IPS-18a (cell line): ENCODE results near the gene DNAJC2.

Source experiments
- H3K27ac ChIP-seq: one replicate; pipeline ENCODE4 v1.5.1; 2013; ENCODE audit warnings: low read length
- H3K27me3 ChIP-seq: one replicate; pipeline ENCODE4 v1.6.1; 2013; ENCODE audit warnings: mild to moderate bottlenecking, low read length; ENCODE audit not compliant: control insufficient read depth, insufficient read depth
- H3K36me3 ChIP-seq: one replicate; pipeline ENCODE4 v1.6.1; 2013; ENCODE audit warnings: low read depth, low read length; ENCODE audit not compliant: control insufficient read depth
- H3K4me1 ChIP-seq: one replicate; pipeline ENCODE4 v1.6.1; 2013; ENCODE audit warnings: low read depth, low read length; ENCODE audit not compliant: control insufficient read depth
- H3K4me3 ChIP-seq: one replicate; pipeline ENCODE4 v1.5.1; 2013; ENCODE audit warnings: low read length
- H3K9ac ChIP-seq: one replicate; pipeline ENCODE4 v1.6.1; 2013; ENCODE audit warnings: mild to moderate bottlenecking, low read length, moderate library complexity
- H3K9me3 ChIP-seq: one replicate; pipeline ENCODE4 v1.6.1; 2013; ENCODE audit warnings: low read depth, low read length; ENCODE audit not compliant: control insufficient read depth

The DNAJC2 gene

GRCh38 chr7:103336761-103337160, 7.8 kb downstream of the DNAJC2 start:
- Histone ChIP-seq H3K27ac (no peak overlapping the region), H3K36me3 (peaks cover 53% of the 10 kb centered on the region), H3K9ac (no peak overlapping the region), H3K27me3 (no peaks in the 10 kb centered on the region), H3K4me3 (no peak overlapping the region), H3K4me1 (no peaks in the 10 kb centered on the region), H3K9me3 (no peaks in the 10 kb centered on the region)

DNA sequence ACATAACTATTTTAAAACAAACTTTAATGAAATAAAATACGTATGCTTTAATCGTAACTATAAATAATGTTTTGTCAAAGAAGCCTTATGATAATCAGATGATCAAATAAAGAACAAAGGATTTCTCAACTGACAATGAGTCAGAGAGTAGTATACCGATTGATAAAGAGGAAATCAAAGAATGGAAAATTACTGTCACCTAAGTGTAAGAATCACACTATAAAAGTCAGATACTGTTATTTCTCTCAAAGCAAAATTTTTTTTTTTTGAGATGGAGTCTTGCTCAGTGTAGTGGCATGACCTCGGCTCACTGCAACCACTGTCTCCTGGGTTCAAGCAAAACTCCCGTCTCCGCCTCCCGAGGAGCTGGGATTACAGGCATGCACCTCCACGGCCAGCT, 18.8 kb downstream of the DNAJC2 start:
- no peaks in the 10 kb centered on the region for H3K27me3 ChIP-seq
- H3K4me1 ChIP-seq = no peaks in the 10 kb centered on the region
- H3K36me3 ChIP-seq = peaks cover 58% of the 10 kb centered on the region
- no peaks in the 10 kb centered on the region for H3K9me3 ChIP-seq
- H3K27ac ChIP-seq = no peak overlapping the region
- H3K9ac ChIP-seq = no peak overlapping the region
- no peak overlapping the region for H3K4me3 ChIP-seq

GRCh38 chr7:103317009-103317408, 27.6 kb downstream of the DNAJC2 start:
- no peak overlapping the region for H3K27ac ChIP-seq
- H3K4me1 ChIP-seq = no peaks in the 10 kb centered on the region
- no peaks in the 10 kb centered on the region for H3K27me3 ChIP-seq
- H3K36me3 ChIP-seq = peaks cover 87% of the 10 kb centered on the region
- H3K4me3 ChIP-seq = no peak overlapping the region
- no peaks in the 10 kb centered on the region for H3K9me3 ChIP-seq
- no peak overlapping the region for H3K9ac ChIP-seq

DNA sequence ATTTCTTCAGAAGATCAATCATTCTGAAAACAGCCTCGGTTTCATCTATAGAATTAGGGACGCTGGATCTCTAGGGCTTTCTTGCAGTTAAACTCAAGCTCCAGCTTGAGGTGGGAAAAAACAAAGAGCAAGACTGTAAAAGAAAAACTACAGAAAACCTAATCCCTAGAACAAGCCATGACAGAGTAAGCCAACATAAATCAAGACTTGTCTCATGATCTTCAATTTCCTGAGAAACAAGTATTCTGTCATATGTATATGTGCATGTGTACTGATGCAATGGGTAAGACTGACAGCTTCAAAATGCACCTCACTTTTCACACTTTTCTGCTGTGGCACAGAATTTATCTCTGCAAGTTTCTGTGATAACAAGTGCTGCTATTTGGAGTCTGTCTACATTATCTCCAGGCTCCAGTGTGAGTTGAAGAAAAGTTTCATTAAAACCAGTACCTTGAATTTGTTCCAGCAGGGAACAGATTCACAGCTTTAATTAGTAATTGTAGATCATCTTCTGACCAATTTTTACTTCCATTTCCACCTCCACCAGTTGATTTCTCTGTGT, 28.1 kb downstream of the DNAJC2 start:
- H3K9me3 ChIP-seq = no peaks in the 10 kb centered on the region
- no peaks in the 10 kb centered on the region for H3K27me3 ChIP-seq
- H3K27ac ChIP-seq = no peak overlapping the region
- H3K4me3 ChIP-seq = no peak overlapping the region
- H3K36me3 ChIP-seq = peaks cover 88% of the 10 kb centered on the region
- no peaks in the 10 kb centered on the region for H3K4me1 ChIP-seq
- no peak overlapping the region for H3K9ac ChIP-seq

- Histone ChIP-seq H3K27ac (no peak overlapping the region), H3K4me1 (no peaks in the 10 kb centered on the region), H3K27me3 (no peaks in the 10 kb centered on the region), H3K9ac (no peak overlapping the region), H3K4me3 (no peak overlapping the region), H3K9me3 (no peaks in the 10 kb centered on the region), H3K36me3 (peaks cover 95% of the 10 kb centered on the region)
Observed at GRCh38 chr7:103314852-103315251, 29.7 kb downstream of the DNAJC2 start.

DNA sequence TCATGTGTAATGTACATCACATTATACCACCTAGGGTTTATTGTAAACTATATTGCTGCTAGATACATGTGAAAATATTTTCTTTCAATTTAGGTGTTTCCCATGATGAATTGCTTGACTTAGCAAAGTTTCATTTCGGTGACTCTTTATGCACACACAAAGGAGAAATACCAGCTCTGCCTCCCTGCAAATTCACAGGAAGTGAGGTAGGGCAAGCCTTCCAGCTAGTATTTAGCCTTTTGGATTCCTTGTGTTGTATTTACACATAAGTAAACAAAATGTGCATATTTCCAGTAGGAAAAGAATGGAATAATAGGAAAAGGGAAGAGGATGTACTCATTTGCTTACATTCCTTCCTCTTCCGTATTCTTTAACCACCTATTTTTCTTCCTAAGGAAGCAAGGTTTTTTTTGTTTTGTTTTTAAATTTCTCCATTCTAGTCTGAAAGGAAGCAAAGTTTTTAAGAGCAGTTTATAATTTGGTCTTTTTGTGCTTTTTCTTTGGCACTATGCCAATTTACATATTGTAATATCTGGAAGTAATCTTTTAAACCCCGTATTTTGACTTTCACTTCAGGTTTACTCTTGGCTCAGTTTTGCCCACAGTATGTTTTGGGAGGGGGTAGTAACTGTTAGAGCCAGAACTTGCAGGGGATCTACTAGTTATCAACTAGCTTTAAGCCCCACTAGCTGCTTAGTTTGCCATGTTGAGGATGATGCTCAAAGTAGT, 36.9 kb downstream of the DNAJC2 start:
- H3K36me3 ChIP-seq = peaks cover 87% of the 10 kb centered on the region
- H3K27me3 ChIP-seq = no peaks in the 10 kb centered on the region
- no peak overlapping the region for H3K27ac ChIP-seq
- H3K4me1 ChIP-seq = no peaks in the 10 kb centered on the region
- no peak overlapping the region for H3K4me3 ChIP-seq
- no peak overlapping the region for H3K9ac ChIP-seq
- H3K9me3 ChIP-seq = no peaks in the 10 kb centered on the region

DNA sequence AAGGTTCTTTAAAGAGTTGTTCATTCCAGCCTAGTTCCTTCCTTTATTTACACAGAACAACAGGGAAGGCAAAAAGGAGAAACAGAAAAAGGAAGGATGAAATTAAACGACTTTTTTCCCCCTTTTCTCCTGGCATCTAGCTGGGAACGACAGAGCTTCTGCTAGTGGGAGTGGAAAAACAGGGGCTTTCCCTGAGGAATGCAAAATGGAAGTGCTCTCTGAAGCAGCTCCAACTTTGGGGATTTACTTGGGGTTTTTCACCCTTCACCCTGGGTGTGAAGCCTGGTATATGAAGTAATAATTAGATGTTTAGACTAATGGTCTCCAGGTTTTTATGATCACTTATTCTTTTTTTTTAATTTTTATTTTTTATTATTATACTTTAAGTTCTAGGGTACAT, 43.1 kb downstream of the DNAJC2 start:
- Histone ChIP-seq H3K4me3 (no peak overlapping the region), H3K9me3 (no peaks in the 10 kb centered on the region), H3K9ac (no peak overlapping the region), H3K27me3 (no peaks in the 10 kb centered on the region), H3K27ac (no peak overlapping the region), H3K36me3 (peaks cover 67% of the 10 kb centered on the region), H3K4me1 (peaks cover 8% of the 10 kb centered on the region)

- Histone ChIP-seq H3K4me1 (peaks cover 8% of the 10 kb centered on the region), H3K9me3 (no peaks in the 10 kb centered on the region), H3K9ac (no peak overlapping the region), H3K27ac (no peak overlapping the region), H3K4me3 (no peak overlapping the region), H3K27me3 (no peaks in the 10 kb centered on the region), H3K36me3 (peaks cover 55% of the 10 kb centered on the region)
Observed at GRCh38 chr7:103299660-103300059, 44.9 kb downstream of the DNAJC2 start.

DNA sequence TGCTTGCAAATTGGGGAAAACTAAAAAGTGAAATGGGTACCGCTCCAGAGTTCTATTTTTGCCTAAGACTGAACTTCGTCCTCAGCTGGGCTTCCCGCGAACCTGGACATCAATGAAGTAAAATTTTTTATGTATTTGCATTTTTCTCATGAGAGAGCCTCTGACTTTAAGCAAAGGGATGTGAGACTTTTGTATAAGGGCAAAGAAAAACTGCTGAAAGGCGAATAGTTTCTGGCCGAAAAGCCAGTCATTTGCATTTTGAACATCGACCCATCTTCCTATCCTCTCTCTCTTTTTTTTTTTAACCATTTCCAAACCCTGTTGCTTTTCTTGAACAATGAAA, 46.8 kb downstream of the DNAJC2 start:
- peaks cover 8% of the 10 kb centered on the region for H3K4me1 ChIP-seq

DNA sequence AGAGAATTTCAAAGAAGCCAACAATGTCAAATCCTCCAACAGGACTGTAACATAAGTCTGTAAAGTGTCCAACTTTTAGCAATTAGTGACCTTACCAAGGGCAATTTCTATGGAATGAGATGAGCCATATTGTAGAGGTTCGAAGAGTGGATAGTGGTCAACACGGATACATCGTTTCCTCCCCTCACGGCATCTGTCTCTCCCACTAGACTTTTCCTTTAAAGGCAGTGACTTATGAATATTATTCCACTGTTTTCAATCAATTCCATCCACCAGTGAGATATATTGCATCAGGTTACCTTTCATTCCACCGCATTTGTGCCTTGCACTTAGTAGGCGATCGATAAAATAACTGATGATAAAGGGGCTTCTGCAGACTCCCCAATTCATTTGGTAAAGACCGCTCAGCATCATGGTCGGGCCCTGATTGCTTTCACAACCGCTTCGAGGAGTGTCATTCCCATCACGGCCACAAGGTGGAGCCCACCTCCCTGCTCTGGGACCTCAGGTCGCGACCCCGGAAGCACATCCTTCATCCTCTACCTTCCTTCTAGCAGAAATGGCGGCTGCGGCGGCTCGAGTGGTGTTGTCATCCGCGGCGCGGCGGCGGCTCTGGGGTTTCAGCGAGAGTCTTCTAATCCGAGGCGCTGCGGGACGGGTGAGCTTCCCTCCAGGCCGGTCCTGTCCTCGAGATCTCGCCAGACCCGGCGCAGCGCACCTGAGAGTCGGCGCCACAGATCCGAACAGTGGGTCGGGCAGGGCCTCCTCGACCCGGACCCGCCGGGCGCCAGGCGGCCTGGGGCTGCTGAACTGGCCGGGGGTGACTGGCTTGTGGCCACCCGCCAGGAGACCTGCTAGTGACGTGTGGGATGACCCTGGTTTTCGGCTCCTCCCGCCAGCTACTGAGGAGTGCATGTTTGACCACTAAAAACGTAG, 47.4 kb downstream of the DNAJC2 start, which contains the start of gene PMPCB:
Gene PMPCB, plus strand, starts transcription at position 535 of the 936 bp plus-strand sequence. Its CDS starts 25 bp downstream, at position 560.
- Histone ChIP-seq H3K27ac (peak within 1 kb of the TSS; percentile 84), H3K4me3 (peak within 1 kb of the TSS; percentile 99), H3K36me3 (peaks cover 31% of the 10 kb centered on the region), H3K27me3 (no peaks in the 10 kb centered on the region), H3K4me1 (peaks cover 8% of the 10 kb centered on the region), H3K9me3 (no peaks in the 10 kb centered on the region), H3K9ac (peak within 1 kb of the TSS; percentile 92)

More for the DNA sequence above, 46.8 kb downstream of the DNAJC2 start:
- H3K36me3 ChIP-seq = peaks cover 37% of the 10 kb centered on the region
- H3K4me3 ChIP-seq = peak overlapping the region; percentile 99
- H3K27me3 ChIP-seq = no peaks in the 10 kb centered on the region
- H3K9ac ChIP-seq = peak overlapping the region; percentile 92
- peak overlapping the region; percentile 84 for H3K27ac ChIP-seq
- no peaks in the 10 kb centered on the region for H3K9me3 ChIP-seq

DNA sequence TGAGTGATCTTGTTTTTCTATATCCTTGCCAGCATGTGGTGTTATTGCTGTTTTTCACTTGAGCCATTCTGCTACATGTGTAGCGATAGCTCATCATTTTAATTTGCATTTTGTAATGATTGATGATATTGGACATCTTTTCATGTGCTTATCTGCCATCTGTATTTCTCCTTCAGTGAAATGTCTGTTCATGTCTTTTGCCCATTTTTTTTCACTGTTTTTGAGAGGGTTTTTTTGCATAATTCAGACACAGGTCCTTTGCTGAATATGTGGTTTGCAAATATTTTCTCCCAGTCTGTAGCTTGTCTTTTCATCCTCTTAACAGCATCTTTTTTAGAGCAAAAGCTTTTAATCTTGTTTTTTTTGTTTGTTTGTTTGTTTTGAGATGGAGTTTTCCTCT, 51.0 kb downstream of the DNAJC2 start:
- no peak overlapping the region for H3K4me3 ChIP-seq

More for the DNA sequence above, 51.0 kb downstream of the DNAJC2 start:
- H3K9me3 ChIP-seq = no peaks in the 10 kb centered on the region
- H3K27ac ChIP-seq = no peak overlapping the region
- H3K4me1 ChIP-seq = peaks cover 7% of the 10 kb centered on the region
- H3K27me3 ChIP-seq = no peaks in the 10 kb centered on the region
- H3K9ac ChIP-seq = no peak overlapping the region
- H3K36me3 ChIP-seq = no peaks in the 10 kb centered on the region
